Neuron (in vitro differentiated cells): Measurements from ENCODE around the gene DENND1C.
"Not testable (repeated sequence)": the region's sequence is repeated elsewhere in the genome, so short reads cannot be mapped to it uniquely, and the experiment has no call there.

Experiments used
- H2AFZ ChIP-seq: one replicate; pipeline ENCODE4 v1.6.1; 2013; ENCODE audit warnings: low read depth, mild to moderate bottlenecking, inconsistent platforms, low read length, moderate library complexity
- H3K27me3 ChIP-seq: one replicate; pipeline ENCODE4 v1.6.1; 2013; ENCODE audit warnings: low read length; ENCODE audit not compliant: insufficient read depth
- H3K36me3 ChIP-seq: one replicate; pipeline ENCODE4 v1.6.1; 2013; ENCODE audit warnings: low read length; ENCODE audit not compliant: insufficient read depth
- H3K4me1 ChIP-seq: one replicate; pipeline ENCODE4 v1.6.1; 2013; ENCODE audit warnings: low read length; ENCODE audit not compliant: insufficient read depth
- H3K4me3 ChIP-seq: 2 replicates; pipeline ENCODE4 v1.5.1; 2013; ENCODE audit warnings: mild to moderate bottlenecking, low read length, moderate library complexity
- H3K9me3 ChIP-seq: one replicate; pipeline ENCODE4 v1.6.1; 2013; ENCODE audit warnings: low read length

The DENND1C gene

GRCh38 chr19:6516659-6517291 is 35.2 kb upstream of the DENND1C start:
- Histone ChIP-seq H3K36me3 (no peaks in the 10 kb centered on the region), H3K4me3 (peak overlapping the region; percentile 47), H3K27me3 (no peaks in the 10 kb centered on the region), H3K4me1 (peaks cover 2% of the 10 kb centered on the region), H2AFZ (peak overlapping the region; percentile 69), H3K9me3 (no peaks in the 10 kb centered on the region)

- H2AFZ ChIP-seq = peak overlapping the region; percentile 69
- H3K9me3 ChIP-seq = no peaks in the 10 kb centered on the region
- no peaks in the 10 kb centered on the region for H3K36me3 ChIP-seq
- peak overlapping the region; percentile 47 for H3K4me3 ChIP-seq
- H3K4me1 ChIP-seq = peaks cover 2% of the 10 kb centered on the region
- no peaks in the 10 kb centered on the region for H3K27me3 ChIP-seq
Measured at GRCh38 chr19:6516018-6516658, 34.6 kb upstream of the DENND1C start.

DNA sequence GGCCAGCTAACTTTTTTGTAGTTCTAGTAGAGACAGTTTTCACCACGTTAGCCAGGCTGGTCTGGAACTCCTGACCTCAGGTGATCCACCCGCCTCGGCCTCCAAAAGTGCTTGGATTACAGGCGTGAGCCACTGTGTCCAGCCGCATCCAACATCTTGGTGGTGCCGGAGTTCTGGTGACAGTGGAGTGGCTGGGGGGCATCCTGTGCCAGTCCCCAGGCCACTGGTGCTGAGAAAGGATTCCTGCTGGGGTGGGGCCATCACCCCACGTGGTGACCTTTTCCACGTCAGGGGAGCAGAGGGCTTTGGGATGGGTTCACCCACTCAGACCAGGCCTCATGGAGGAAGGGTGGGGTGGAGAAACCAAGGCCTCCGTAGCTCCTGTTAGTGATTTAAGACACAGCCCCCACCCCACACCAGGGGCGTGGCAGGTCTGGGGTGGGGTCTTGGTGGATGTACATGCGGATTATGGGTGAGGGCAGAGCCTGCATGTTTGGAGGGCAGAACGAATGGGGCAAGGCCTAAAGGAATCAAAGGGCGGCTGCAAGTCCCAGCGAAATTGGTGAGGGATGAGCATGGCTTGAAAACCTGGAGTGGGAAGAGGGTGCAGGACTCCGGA is 33.4 kb upstream of the DENND1C start:
- Histone ChIP-seq H3K27me3 (no peaks in the 10 kb centered on the region), H3K4me3 (no peak overlapping the region), H2AFZ (no peak overlapping the region), H3K4me1 (peaks cover 2% of the 10 kb centered on the region), H3K9me3 (no peaks in the 10 kb centered on the region), H3K36me3 (no peaks in the 10 kb centered on the region)

DNA sequence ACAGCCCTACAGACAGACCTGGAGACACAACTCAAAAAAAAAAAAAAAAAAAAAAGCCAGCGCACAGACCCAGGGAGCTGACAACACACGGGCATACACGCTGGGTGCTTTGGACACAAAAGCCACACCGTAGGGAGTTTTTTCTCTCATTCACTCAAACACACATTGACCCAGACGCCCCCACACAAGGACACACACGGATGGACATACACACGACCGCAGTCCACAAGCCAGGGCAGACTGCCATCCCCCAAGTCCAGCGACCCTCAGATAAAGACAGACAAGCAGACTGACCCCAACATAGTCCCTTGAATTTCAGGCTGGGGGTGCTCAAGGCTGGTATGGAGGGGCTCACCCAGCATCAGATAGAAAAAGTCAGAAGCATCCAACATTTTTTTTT is 32.5 kb upstream of the DENND1C start:
- H3K9me3 ChIP-seq = no peaks in the 10 kb centered on the region
- H3K4me3 ChIP-seq = no peak overlapping the region
- H3K4me1 ChIP-seq = peaks cover 6% of the 10 kb centered on the region
- no peaks in the 10 kb centered on the region for H3K27me3 ChIP-seq
- H3K36me3 ChIP-seq = no peaks in the 10 kb centered on the region
- H2AFZ ChIP-seq = no peak overlapping the region

DNA sequence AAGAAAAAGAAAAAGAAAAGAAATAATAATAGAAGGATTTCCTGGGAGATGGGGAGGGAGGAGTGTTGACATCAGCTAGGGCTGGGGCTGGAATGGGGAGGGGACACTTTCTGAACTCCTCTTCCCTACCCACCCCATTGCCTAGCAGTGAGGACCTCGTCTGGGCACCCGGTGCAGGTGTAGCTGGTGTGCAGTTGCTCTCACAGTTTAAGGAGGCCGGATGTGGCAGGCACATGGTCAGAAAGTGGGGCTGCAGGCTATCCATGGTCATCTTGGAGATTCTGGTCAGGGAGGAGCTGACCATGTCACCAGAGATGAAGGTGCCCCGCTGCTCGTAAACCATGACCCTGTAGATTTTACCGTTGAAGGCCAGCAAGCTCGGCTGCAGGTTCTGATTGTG is 29.0 kb upstream of the DENND1C start:
- Histone ChIP-seq H2AFZ (no peak overlapping the region), H3K9me3 (no peaks in the 10 kb centered on the region), H3K4me3 (no peak overlapping the region), H3K36me3 (no peaks in the 10 kb centered on the region), H3K4me1 (peaks cover 5% of the 10 kb centered on the region), H3K27me3 (no peaks in the 10 kb centered on the region)

DNA sequence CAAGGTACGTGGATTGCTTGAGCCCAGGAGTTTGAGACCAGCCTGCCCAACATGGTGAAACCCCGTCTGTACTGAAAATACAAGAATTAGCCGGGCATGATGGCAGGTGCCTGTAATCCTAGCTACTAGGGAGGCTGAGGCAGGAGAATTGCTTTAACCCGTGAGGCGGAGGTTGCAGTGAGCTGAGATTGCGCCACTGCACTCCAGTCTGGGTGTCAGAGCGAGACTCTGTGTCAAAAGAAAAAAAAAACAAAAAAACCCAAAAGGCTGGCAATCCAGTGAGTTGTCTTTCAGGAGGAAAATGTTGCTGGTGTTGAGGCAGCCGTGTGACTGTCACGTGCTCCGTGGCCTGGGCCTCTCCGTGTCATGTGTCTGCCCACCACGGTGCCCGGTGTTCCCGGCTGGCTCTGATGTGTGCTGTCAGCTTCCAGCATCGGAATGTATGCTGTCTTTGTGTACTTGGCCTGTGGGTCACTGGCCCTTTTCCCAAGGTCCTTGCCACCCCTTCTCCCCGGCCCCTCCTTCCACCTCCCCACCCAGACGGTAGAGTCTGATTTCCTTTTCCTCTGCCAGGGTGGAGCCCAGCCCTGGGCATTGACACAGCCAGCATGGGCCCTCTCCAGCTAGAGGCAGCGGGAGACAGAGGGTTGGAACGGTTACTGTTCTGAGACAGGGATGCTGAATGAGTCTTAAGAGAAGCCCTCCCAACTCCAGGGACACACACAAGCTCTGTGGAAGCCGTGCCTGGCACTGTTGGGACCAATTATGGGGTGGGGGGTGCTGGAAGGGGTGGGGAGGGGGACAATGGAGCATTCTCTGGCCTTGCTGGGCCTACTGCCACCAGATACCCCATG is 27.8 kb upstream of the DENND1C start:
- Histone ChIP-seq H3K36me3 (no peaks in the 10 kb centered on the region), H3K27me3 (no peaks in the 10 kb centered on the region), H3K4me3 (no peak overlapping the region), H2AFZ (peak overlapping the region; percentile 16), H3K4me1 (peaks cover 5% of the 10 kb centered on the region), H3K9me3 (no peaks in the 10 kb centered on the region)

- not testable (repeated sequence) for H3K9me3 ChIP-seq, H2AFZ ChIP-seq, H3K4me1 ChIP-seq, H3K36me3 ChIP-seq, H3K27me3 ChIP-seq, H3K4me3 ChIP-seq
Measured at GRCh38 chr19:6508028-6508771, 26.6 kb upstream of the DENND1C start.

- Histone ChIP-seq H2AFZ (no peak overlapping the region), H3K27me3 (peaks cover 44% of the 10 kb centered on the region), H3K4me1 (peaks cover 7% of the 10 kb centered on the region), H3K4me3 (no peak overlapping the region), H3K36me3 (no peaks in the 10 kb centered on the region), H3K9me3 (no peaks in the 10 kb centered on the region)
Measured at GRCh38 chr19:6503407-6504201, 22.0 kb upstream of the DENND1C start.

GRCh38 chr19:6501740-6502648 is 20.4 kb upstream of the DENND1C start, which contains the start of gene TUBB4A:
Gene TUBB4A, minus strand, starts transcription at chr19:6502309. Its CDS starts 97 bp downstream, at chr19:6502212.
- no peaks in the 10 kb centered on the region for H3K36me3 ChIP-seq
- H3K9me3 ChIP-seq = no peaks in the 10 kb centered on the region
- H2AFZ ChIP-seq = no peak within 1 kb of the TSS
- peak within 1 kb of the TSS; percentile 38 for H3K4me3 ChIP-seq
- peaks cover 44% of the 10 kb centered on the region for H3K27me3 ChIP-seq
- H3K4me1 ChIP-seq = peaks cover 7% of the 10 kb centered on the region

DNA sequence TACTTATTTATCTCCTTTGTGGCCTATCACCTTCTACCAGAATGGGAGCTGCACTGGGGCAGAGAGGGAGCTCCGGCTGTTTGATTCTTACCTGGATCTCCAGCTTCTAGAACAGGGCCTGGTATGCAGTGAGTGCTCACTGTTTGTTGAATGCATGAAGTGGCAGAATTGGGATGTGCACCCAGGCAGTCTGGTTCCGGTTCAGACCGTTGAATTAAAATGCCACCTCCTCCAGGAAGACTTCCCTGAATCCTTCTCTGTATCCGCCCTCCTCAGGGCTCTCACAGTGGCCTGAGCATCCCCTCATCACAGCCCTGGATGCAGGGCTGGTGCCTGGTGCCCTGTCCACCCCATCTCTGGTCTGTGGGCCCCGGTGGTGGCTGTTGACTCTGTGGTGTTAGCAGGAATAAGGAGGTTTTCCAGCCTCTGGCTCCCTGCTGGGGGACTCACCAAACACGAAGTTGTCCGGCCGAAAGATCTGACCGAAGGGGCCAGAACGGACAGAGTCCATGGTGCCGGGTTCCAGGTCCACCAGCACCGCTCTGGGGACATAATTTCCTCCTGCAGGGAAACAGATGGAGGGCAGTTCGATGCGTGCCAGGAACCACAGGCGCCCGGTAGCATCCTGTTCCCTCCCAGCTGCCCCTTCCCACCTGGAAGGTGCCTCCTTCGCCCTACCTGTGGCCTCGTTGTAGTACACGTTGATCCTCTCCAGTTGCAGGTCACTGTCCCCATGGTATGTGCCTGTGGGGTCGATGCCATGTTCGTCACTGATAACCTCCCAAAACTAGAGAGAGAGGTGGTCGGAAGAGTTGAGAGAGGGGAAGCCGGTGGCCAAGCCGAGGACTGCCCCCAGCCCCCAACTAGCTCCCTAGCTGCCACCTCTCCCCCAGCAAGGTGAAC is 19.5 kb upstream of the DENND1C start:
- Histone ChIP-seq H3K4me3 (peak overlapping the region; percentile 38), H2AFZ (no peak overlapping the region), H3K36me3 (no peaks in the 10 kb centered on the region), H3K27me3 (peaks cover 44% of the 10 kb centered on the region), H3K4me1 (peaks cover 7% of the 10 kb centered on the region), H3K9me3 (no peaks in the 10 kb centered on the region)
